Posterior cingulate gyrus (tissue), 11 donors: ENCODE results near the gene PLXNA2.

ENCODE experiments used
- DNase-seq, 10 donors: peaks; one replicate each; pipeline versions ENCODE4 v3.0.0 to v3.0.0-alpha.2; 2020 to 2021; ENCODE audit warnings: mixed read lengths in 3 of 10
- intact Hi-C: fragments of 100-400 bp; cut with DNase I; formaldehyde crosslinking; loops from one replicate; pipeline ENCODE4 v1.15.1; 2023

The PLXNA2 gene

GRCh38 chr1:208154040-208154439, 90.1 kb downstream of the PLXNA2 start:
- intact Hi-C loops = no loop called here
- no peak for DNase-seq

- DNase-seq = no peak
- intact Hi-C loops = no loop called here
Measured at GRCh38 chr1:208153386-208153785, 90.8 kb downstream of the PLXNA2 start.

- DNase-seq = no peak
- intact Hi-C loops = no loop called here
Measured at GRCh38 chr1:208151728-208152598, 92.2 kb downstream of the PLXNA2 start.

GRCh38 chr1:208150833-208151458, 93.2 kb downstream of the PLXNA2 start:
- intact Hi-C loops = no loop called here

GRCh38 chr1:208149776-208150514, 94.2 kb downstream of the PLXNA2 start:
- no peak for DNase-seq
- intact Hi-C loops = no loop called here

More at GRCh38 chr1:208150833-208151458, 93.2 kb downstream of the PLXNA2 start:
- no peak for DNase-seq

- intact Hi-C loops = no loop called here
- no peak for DNase-seq
Measured at GRCh38 chr1:208149213-208149612, 95.0 kb downstream of the PLXNA2 start.

- intact Hi-C loops = no loop called here
- DNase-seq = no peak
Measured at GRCh38 chr1:208148380-208148779, 95.8 kb downstream of the PLXNA2 start.

- intact Hi-C loops = no loop called here
- DNase-seq = no peak
Measured at GRCh38 chr1:208146650-208147049, 97.5 kb downstream of the PLXNA2 start.

GRCh38 chr1:208145167-208145566, 99.0 kb downstream of the PLXNA2 start:
- intact Hi-C loops = no loop called here
- no peak for DNase-seq

GRCh38 chr1:208142590-208143382, 101.4 kb downstream of the PLXNA2 start:
- intact Hi-C loops = no loop called here
- DNase-seq = no peak

- intact Hi-C loops = no loop called here
- no peak for DNase-seq
Measured at GRCh38 chr1:208141610-208142192, 102.5 kb downstream of the PLXNA2 start.

- no peak for DNase-seq
- intact Hi-C loops = no loop called here
Measured at GRCh38 chr1:208139434-208140045, 104.6 kb downstream of the PLXNA2 start.

GRCh38 chr1:208137193-208137592, 107.0 kb downstream of the PLXNA2 start:
- DNase-seq = no peak
- intact Hi-C loops = no loop called here

GRCh38 chr1:208136459-208137182, 107.6 kb downstream of the PLXNA2 start:
- no peak for DNase-seq
- intact Hi-C loops = no loop called here

- no peak for DNase-seq
- intact Hi-C loops = no loop called here
Measured at GRCh38 chr1:208135354-208135753, 108.8 kb downstream of the PLXNA2 start.

- no peak for DNase-seq
- intact Hi-C loops = loop anchor here (5.0 kb wide), 1 partner anchor 113 kb away; no protein-coding TSS in a partner anchor
Measured at GRCh38 chr1:208134491-208134890, 109.7 kb downstream of the PLXNA2 start.

GRCh38 chr1:208133355-208133754, 110.8 kb downstream of the PLXNA2 start:
- intact Hi-C loops = loop anchor here (5.0 kb wide), 1 partner anchor 114 kb away; no protein-coding TSS in a partner anchor
- DNase-seq = no peak

GRCh38 chr1:208132287-208132882, 111.8 kb downstream of the PLXNA2 start:
- intact Hi-C loops = loop anchor here (5.0 kb wide), 1 partner anchor 115 kb away; no protein-coding TSS in a partner anchor
- DNase-seq = peak in 9 of 10 donors; percentile 36 to 91 (median 48)
